K562 (cell line): ENCODE results near the gene IL27RA. TPM values are rescaled to one million over a fixed set of nuclear protein-coding genes. Genes with fewer than 3 reads are reported as not detected.

Experiments used
- ADNP ChIP-seq: fragments of 200-800 bp; sonication (Bioruptor generic); IDR thresholded peaks from 2 replicates; pipeline ENCODE4 v1.6.1; 2016; ENCODE audit warnings: missing genetic modification characterization, missing compliant biosample characterization
- CBX2 ChIP-seq: fragments of 200-600 bp; sonication (generic); IDR thresholded peaks from one replicate; pipeline ENCODE4 v1.6.1; 2012; ENCODE audit warnings: mild to moderate bottlenecking, low read length, inconsistent platforms; ENCODE audit not compliant: insufficient read depth, poor library complexity, severe bottlenecking
- CHAMP1 ChIP-seq: fragments of 450-650 bp; IDR thresholded peaks from 2 replicates; pipeline ENCODE4 v1.6.1; 2016; ENCODE audit warnings: mild to moderate bottlenecking
- DMBX1 ChIP-seq: fragments of 250-450 bp; sonication (Bioruptor Pico); IDR thresholded peaks from 2 replicates; pipeline ENCODE4 v1.8.0; 2022; ENCODE audit warnings: inconsistent platforms, mild to moderate bottlenecking, moderate library complexity, borderline replicate concordance
- ELF1 ChIP-seq: fragments of 200-800 bp; sonication (Bioruptor generic); IDR thresholded peaks from 2 replicates; pipeline ENCODE4 v1.6.1; 2016; ENCODE audit warnings: missing genetic modification characterization, missing compliant biosample characterization
- HMGN3 ChIP-seq: IDR thresholded peaks from 2 replicates; pipeline ENCODE4 v1.6.1; 2011; ENCODE audit warnings: borderline replicate concordance, low read depth, mild to moderate bottlenecking, mixed read lengths, low read length; ENCODE audit not compliant: insufficient read length; ENCODE audit errors: extremely low read depth
- HNRNPUL1 ChIP-seq: fragments of 200-400 bp; formaldehyde crosslinking; IDR thresholded peaks from 2 replicates; pipeline ENCODE4 v1.6.1; 2017; ENCODE audit warnings: low read length
- ILK ChIP-seq: fragments of 450-650 bp; IDR thresholded peaks from 2 replicates; pipeline ENCODE4 v1.6.1; 2016; ENCODE audit warnings: missing genetic modification characterization, low read depth, mild to moderate bottlenecking, missing compliant biosample characterization, moderate library complexity, borderline replicate concordance
- MITF ChIP-seq: IDR thresholded peaks from 2 replicates; pipeline ENCODE4 v1.6.1; 2014; ENCODE audit warnings: antibody characterized with exemption
- NCOA1 ChIP-seq: fragments of 450-650 bp; IDR thresholded peaks from 2 replicates; pipeline ENCODE4 v1.6.1; 2016; ENCODE audit warnings: low read depth
- NR2C2 ChIP-seq, 2 experiments: fragments of 200-800 bp in 1 of 2; sonication (Bioruptor generic) in 1 of 2; sonication (generic) in 1 of 2; formaldehyde crosslinking in 1 of 2; IDR thresholded peaks; 2 replicates each; pipeline versions ENCODE4 v1.6.1 to v1.8.0; 2016 to 2022; ENCODE audit warnings: mild to moderate bottlenecking in 1 of 2, missing compliant biosample characterization in 1 of 2, missing genetic modification characterization in 1 of 2, missing genetic modification reagents in 1 of 2
- RHOXF2B ChIP-seq: fragments of 250-450 bp; sonication (Bioruptor Pico); conservative IDR thresholded peaks from 2 replicates; pipeline ENCODE4 v1.5.1; 2021
- SPI1 ChIP-seq: IDR thresholded peaks from 2 replicates; pipeline ENCODE4 v1.6.1; 2011; ENCODE audit warnings: low read depth, low read length, control low read depth, borderline replicate concordance
- TAF1 ChIP-seq: IDR thresholded peaks from 2 replicates; pipeline ENCODE4 v1.6.1; 2011; ENCODE audit warnings: mild to moderate bottlenecking, low read length, moderate library complexity; ENCODE audit not compliant: insufficient read depth, control insufficient read depth, severe bottlenecking; ENCODE audit errors: extremely low read depth
- THAP12 ChIP-seq: fragments of 250-450 bp; sonication (Bioruptor Pico); IDR thresholded peaks from 2 replicates; pipeline ENCODE4 v1.9.0; 2021; ENCODE audit warnings: mild to moderate bottlenecking, inconsistent platforms
- ZBTB34 ChIP-seq: fragments of 250-450 bp; sonication (Bioruptor Pico); IDR thresholded peaks from 2 replicates; pipeline ENCODE4 v1.8.0; 2021; ENCODE audit warnings: mild to moderate bottlenecking, moderate library complexity
- ZNF512 ChIP-seq: IDR thresholded peaks from 2 replicates; pipeline ENCODE4 v1.6.1; 2016; ENCODE audit warnings: missing genetic modification characterization, missing compliant biosample characterization
- polyA plus RNA-seq, 8 experiments: library from polyadenylated mRNA; depleted of rRNA in 4 of 8; stranded (reverse) in 5 of 8; unstranded in 3 of 8; fragments of >200 nt; fragmentation: Nextera tagmentation in 2 of 8; fragmentation: Illumina TruSeq in 1 of 8; extraction: Ambion mirVana in 2 of 8; extraction: Trizol in 1 of 8; gene quantifications; 2 replicates each; pipeline versions ENCODE4 v1.2.1 to v1.2.3, GENCODE V29; 2011 to 2014; ENCODE audit warnings: inconsistent platforms in 1 of 8, missing spikeins in 1 of 8
- total RNA-seq, 7 experiments: library from RNA; depleted of rRNA in 6 of 7; stranded (reverse); fragments of >200 nt in 6 of 7; fragmentation: Illumina TruSeq in 2 of 7; extraction: Trizol in 2 of 7; gene quantifications; 2 replicates each; pipeline versions ENCODE4 v1.2.1 to v1.2.3, GENCODE V29; 2011 to 2021; ENCODE audit warnings: low replicate concordance in 1 of 7

IL27RA gene
- total and polyA plus RNA-seq, 9 of the 15 experiments (the other 6 are each of a cell fraction or from before 2014, with no cell fraction given): 1.9 to 15.9 (median 12.0) TPM

GRCh38 chr19:14073261-14073924 is 41.8 kb downstream of the IL27RA start (continued):
- TF ChIP-seq MITF: no peak
- TF ChIP-seq DMBX1 (CRISPR knock-in tag): 0 out of 2 replicates have a peak, but pooled peaks have one; percentile 31
- no peak for TF ChIP-seq NR2C2 (CRISPR knock-in tag; IDR thresholded peaks at IDR 0.05)
- TF ChIP-seq NR2C2 (tag; IDR thresholded peaks at IDR 0.05): peak; percentile 64
- TF ChIP-seq HMGN3: peak; percentile 80
- TF ChIP-seq NCOA1: no peak
- TF ChIP-seq HNRNPUL1: no peak
- no peak for TF ChIP-seq ZBTB34 (CRISPR knock-in tag)
- TF ChIP-seq THAP12 (CRISPR knock-in tag): peak; percentile 59
- no peak for TF ChIP-seq ZNF512 (tag)
- no peak for TF ChIP-seq TAF1
- no peak for TF ChIP-seq SPI1
- no peak for TF ChIP-seq RHOXF2B (CRISPR knock-in tag)
- no peak for TF ChIP-seq CHAMP1
- no peak for TF ChIP-seq ILK (tag)
- no peak for TF ChIP-seq CBX2
- TF ChIP-seq ELF1 (tag): no peak
- TF ChIP-seq ADNP (tag): no peak
